ENCODE results near the gene SEC14L3. TPM values are rescaled to one million over a fixed set of nuclear protein-coding genes. Genes with fewer than 3 reads are reported as not detected.

SEC14L3 gene
- total RNA-seq, 1 experiment from 2014 or later, result not detected

GRCh38 chr22:30514252-30514651 is 42.4 kb upstream of the SEC14L3 start:
- H3K4me3 Mint-ChIP-seq (ENCODE audit: low read depth, unreplicated experiment), result no peak overlapping the region
- peaks cover 49% of the 10 kb centered on the region for H3K27me3 Mint-ChIP-seq (ENCODE audit: unreplicated experiment)
- no peak for TF ChIP-seq CTCF (IDR thresholded peaks at IDR 0.05; ENCODE audit: unreplicated experiment)
- intact Hi-C loops (cut with micrococcal nuclease; ENCODE audit: unreplicated experiment), result no loop called here
- no peak for DNase-seq
- no TSS peak for BruUV-seq (replicated peaks)
- H3K36me3 Mint-ChIP-seq (ENCODE audit: insufficient read depth, unreplicated experiment), result no peaks in the 10 kb centered on the region
- CTCF ChIA-PET, result interaction anchor here (0.6 to 1.1 kb wide), 2 partner anchors 11 to 22 kb away, joined by 3 to 5 read pairs; no protein-coding TSS in a partner anchor
- no peaks in the 10 kb centered on the region for H3K4me1 Mint-ChIP-seq (ENCODE audit: low read depth, unreplicated experiment)
- H3K27ac Mint-ChIP-seq (ENCODE audit: unreplicated experiment), result no peak overlapping the region
- H3K9me3 Mint-ChIP-seq (ENCODE audit: low read depth, unreplicated experiment), result no peaks in the 10 kb centered on the region

GRCh38 chr22:30513462-30513861 is 41.6 kb upstream of the SEC14L3 start:
- no peak overlapping the region for H3K27ac Mint-ChIP-seq (ENCODE audit: unreplicated experiment)
- peaks cover 46% of the 10 kb centered on the region for H3K27me3 Mint-ChIP-seq (ENCODE audit: unreplicated experiment)
- no peak overlapping the region for H3K4me3 Mint-ChIP-seq (ENCODE audit: low read depth, unreplicated experiment)
- intact Hi-C loops (cut with micrococcal nuclease; ENCODE audit: unreplicated experiment), result no loop called here
- no peak for DNase-seq
- no TSS peak for BruUV-seq (replicated peaks)
- CTCF ChIA-PET, result interaction anchor here (1.1 kb wide), 1 partner anchor 10 kb away, joined by 5 read pairs; no protein-coding TSS in a partner anchor
- H3K4me1 Mint-ChIP-seq (ENCODE audit: low read depth, unreplicated experiment), result no peaks in the 10 kb centered on the region
- TF ChIP-seq CTCF (IDR thresholded peaks at IDR 0.05; ENCODE audit: unreplicated experiment), result no peak
- H3K36me3 Mint-ChIP-seq (ENCODE audit: insufficient read depth, unreplicated experiment), result no peaks in the 10 kb centered on the region
- no peaks in the 10 kb centered on the region for H3K9me3 Mint-ChIP-seq (ENCODE audit: low read depth, unreplicated experiment)

GRCh38 chr22:30511911-30512310 is 40.1 kb upstream of the SEC14L3 start:
- no peaks in the 10 kb centered on the region for H3K9me3 Mint-ChIP-seq (ENCODE audit: low read depth, unreplicated experiment)
- CTCF ChIA-PET, result interaction anchor here (0.7 kb wide), 2 partner anchors 24 to 67 kb away, joined by 3 read pairs; no protein-coding TSS in a partner anchor
- no TSS peak for BruUV-seq (replicated peaks)
- peaks cover under 1% of the 10 kb centered on the region for H3K4me1 Mint-ChIP-seq (ENCODE audit: low read depth, unreplicated experiment)
- intact Hi-C loops (cut with micrococcal nuclease; ENCODE audit: unreplicated experiment), result no loop called here
- no peak overlapping the region for H3K27ac Mint-ChIP-seq (ENCODE audit: unreplicated experiment)
- no peak for TF ChIP-seq CTCF (IDR thresholded peaks at IDR 0.05; ENCODE audit: unreplicated experiment)
- no peak overlapping the region for H3K4me3 Mint-ChIP-seq (ENCODE audit: low read depth, unreplicated experiment)
- H3K27me3 Mint-ChIP-seq (ENCODE audit: unreplicated experiment), result peaks cover 37% of the 10 kb centered on the region
- H3K36me3 Mint-ChIP-seq (ENCODE audit: insufficient read depth, unreplicated experiment), result peaks cover 2% of the 10 kb centered on the region
- no peak for DNase-seq

- H3K27ac Mint-ChIP-seq (ENCODE audit: unreplicated experiment), result no peak overlapping the region
- no peak for DNase-seq
- CTCF ChIA-PET, result interaction anchor here (0.7 kb wide), 1 partner anchor 156 kb away, joined by 4 read pairs; no protein-coding TSS in a partner anchor
- intact Hi-C loops (cut with micrococcal nuclease; ENCODE audit: unreplicated experiment), result no loop called here
- H3K4me3 Mint-ChIP-seq (ENCODE audit: low read depth, unreplicated experiment), result no peak overlapping the region
- H3K4me1 Mint-ChIP-seq (ENCODE audit: low read depth, unreplicated experiment), result peaks cover 8% of the 10 kb centered on the region
- peaks cover 37% of the 10 kb centered on the region for H3K27me3 Mint-ChIP-seq (ENCODE audit: unreplicated experiment)
- BruUV-seq (replicated peaks), result no TSS peak
- no peaks in the 10 kb centered on the region for H3K9me3 Mint-ChIP-seq (ENCODE audit: low read depth, unreplicated experiment)
- no peak for TF ChIP-seq CTCF (IDR thresholded peaks at IDR 0.05; ENCODE audit: unreplicated experiment)
- H3K36me3 Mint-ChIP-seq (ENCODE audit: insufficient read depth, unreplicated experiment), result peaks cover 7% of the 10 kb centered on the region
These were observed 39.3 kb upstream of the SEC14L3 start for GRCh38 chr22:30511109-30511508.
